Osteocyte (in vitro differentiated cells): ENCODE data around the gene ARPC1B. TPM values are rescaled to one million over a fixed set of nuclear protein-coding genes. Genes with fewer than 3 reads are reported as not detected.

Experiments used
- DNase-seq: peaks from one replicate; pipeline ENCODE4 v3.0.0; 2021; ENCODE audit warnings: mixed read lengths; ENCODE audit not compliant: unreplicated experiment; ENCODE audit errors: extremely low spot score
- H3K27ac Mint-ChIP-seq: one replicate; pipeline ENCODE4 v1.8.0; 2021; ENCODE audit warnings: mild to moderate bottlenecking, mixed read lengths; ENCODE audit not compliant: unreplicated experiment
- H3K27me3 Mint-ChIP-seq: one replicate; pipeline ENCODE4 v1.8.0; 2021; ENCODE audit warnings: mixed read lengths; ENCODE audit not compliant: unreplicated experiment
- H3K36me3 Mint-ChIP-seq: one replicate; pipeline ENCODE4 v1.8.0; 2021; ENCODE audit warnings: mixed read lengths; ENCODE audit not compliant: unreplicated experiment
- H3K4me1 Mint-ChIP-seq: one replicate; pipeline ENCODE4 v1.8.0; 2021; ENCODE audit warnings: mixed read lengths; ENCODE audit not compliant: unreplicated experiment
- H3K4me3 Mint-ChIP-seq: one replicate; pipeline ENCODE4 v1.8.0; 2021; ENCODE audit warnings: mild to moderate bottlenecking, moderate library complexity, mixed read lengths; ENCODE audit not compliant: unreplicated experiment
- H3K9me3 Mint-ChIP-seq: one replicate; pipeline ENCODE4 v1.8.0; 2021; ENCODE audit warnings: mixed read lengths; ENCODE audit not compliant: unreplicated experiment
- CTCF ChIP-seq: fragments of 200-600 bp; sonication (generic); IDR thresholded peaks from 2 replicates; pipeline ENCODE4 v1.5.0; 2021; ENCODE audit warnings: antibody characterized with exemption, mild to moderate bottlenecking, moderate library complexity
- total RNA-seq: library from RNA; stranded (reverse); gene quantifications from 2 replicates; pipeline ENCODE4 v1.2.1, GENCODE V29; 2021

The ARPC1B gene
- total RNA-seq, 1 donor from 2014 or later = 76.1 TPM

- DNase-seq = no peak
- Mint-ChIP-seq H3K4me3 (no peak overlapping the region), H3K27me3 (no peaks in the 10 kb centered on the region), H3K9me3 (no peaks in the 10 kb centered on the region), H3K4me1 (peaks cover 3% of the 10 kb centered on the region), H3K36me3 (peaks cover 11% of the 10 kb centered on the region), H3K27ac (no peak overlapping the region)
- TF ChIP-seq CTCF = no peak
Measured at GRCh38 chr7:99387912-99388311, 13.4 kb downstream of the ARPC1B start.

- no peak for TF ChIP-seq CTCF
- Mint-ChIP-seq H3K27ac (no peak overlapping the region), H3K9me3 (no peaks in the 10 kb centered on the region), H3K36me3 (peaks cover 12% of the 10 kb centered on the region), H3K4me3 (no peak overlapping the region), H3K27me3 (no peaks in the 10 kb centered on the region), H3K4me1 (peaks cover 13% of the 10 kb centered on the region)
- DNase-seq = no peak
Measured at GRCh38 chr7:99389772-99390171, 15.2 kb downstream of the ARPC1B start.

GRCh38 chr7:99390941-99391602 lies 16.5 kb downstream of the ARPC1B start:
- no peaks in the 10 kb centered on the region for H3K9me3 Mint-ChIP-seq
- H3K4me1 Mint-ChIP-seq = peaks cover 13% of the 10 kb centered on the region
- H3K4me3 Mint-ChIP-seq = no peak overlapping the region
- H3K36me3 Mint-ChIP-seq = peaks cover 12% of the 10 kb centered on the region
- H3K27ac Mint-ChIP-seq = peak overlapping the region; percentile 10
- TF ChIP-seq CTCF = no peak
- no peak for DNase-seq
- H3K27me3 Mint-ChIP-seq = no peaks in the 10 kb centered on the region

- DNase-seq = no peak
- H3K4me1 Mint-ChIP-seq = peaks cover 13% of the 10 kb centered on the region
- no peak for TF ChIP-seq CTCF
- peak overlapping the region; percentile 10 for H3K4me3 Mint-ChIP-seq
- H3K36me3 Mint-ChIP-seq = peaks cover 14% of the 10 kb centered on the region
- no peaks in the 10 kb centered on the region for H3K27me3 Mint-ChIP-seq
- no peak overlapping the region for H3K27ac Mint-ChIP-seq
- H3K9me3 Mint-ChIP-seq = no peaks in the 10 kb centered on the region
Measured at GRCh38 chr7:99392046-99392445, 17.5 kb downstream of the ARPC1B start.

- Mint-ChIP-seq H3K9me3 (no peaks in the 10 kb centered on the region), H3K27me3 (no peaks in the 10 kb centered on the region), H3K36me3 (peaks cover 18% of the 10 kb centered on the region), H3K4me1 (peaks cover 13% of the 10 kb centered on the region), H3K27ac (peak overlapping the region; percentile 65), H3K4me3 (peak overlapping the region; percentile 75)
- DNase-seq = no peak
- TF ChIP-seq CTCF = no peak
Measured at GRCh38 chr7:99392659-99393354, 18.3 kb downstream of the ARPC1B start.
